ENCODE measurements around the gene DOK1.
A peak's percentile ranks its signal among the peaks of the same experiment; 100 is the strongest.

Gene DOK1

DNA sequence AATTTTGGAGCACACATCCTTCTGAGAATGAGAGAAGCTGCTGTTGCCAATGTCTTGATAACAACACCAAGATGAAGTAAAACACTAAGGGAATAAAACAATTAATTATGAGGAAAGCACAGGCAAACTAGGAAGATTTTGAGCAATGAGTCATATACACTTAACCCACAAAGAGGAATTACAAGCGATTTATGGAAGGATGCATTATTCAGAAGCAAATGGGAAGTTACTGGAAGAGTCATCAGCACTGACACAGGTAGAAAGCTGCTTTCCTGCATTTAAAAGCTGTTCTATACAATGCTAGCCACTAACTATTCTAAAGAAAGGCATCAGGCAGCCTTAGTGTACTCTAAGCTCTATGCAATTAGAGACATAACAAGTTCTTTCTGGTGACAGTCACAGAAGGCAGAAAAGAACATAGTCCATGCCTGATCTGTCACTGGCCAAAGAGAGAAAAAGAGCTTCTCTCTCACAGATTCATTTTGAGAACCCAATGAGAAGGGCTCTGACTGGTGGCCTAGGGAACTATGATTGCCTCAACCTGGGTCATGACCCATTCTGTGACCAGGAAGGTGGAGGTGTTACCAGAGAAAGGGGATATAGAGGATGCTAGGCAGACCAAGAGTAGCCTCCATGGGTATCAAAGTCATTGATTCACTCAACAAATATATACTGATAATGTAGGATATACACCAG lies 48.2 kb downstream of the DOK1 start:
- peak; percentile 89 for FAIRE-seq
- DNase-seq (ENCODE audit: insufficient read length, low spot score), result no peak
- TF ChIP-seq POLR2A (IDR thresholded peaks at IDR 0.05; ENCODE audit: low read depth, low read length), result no peak

DNA sequence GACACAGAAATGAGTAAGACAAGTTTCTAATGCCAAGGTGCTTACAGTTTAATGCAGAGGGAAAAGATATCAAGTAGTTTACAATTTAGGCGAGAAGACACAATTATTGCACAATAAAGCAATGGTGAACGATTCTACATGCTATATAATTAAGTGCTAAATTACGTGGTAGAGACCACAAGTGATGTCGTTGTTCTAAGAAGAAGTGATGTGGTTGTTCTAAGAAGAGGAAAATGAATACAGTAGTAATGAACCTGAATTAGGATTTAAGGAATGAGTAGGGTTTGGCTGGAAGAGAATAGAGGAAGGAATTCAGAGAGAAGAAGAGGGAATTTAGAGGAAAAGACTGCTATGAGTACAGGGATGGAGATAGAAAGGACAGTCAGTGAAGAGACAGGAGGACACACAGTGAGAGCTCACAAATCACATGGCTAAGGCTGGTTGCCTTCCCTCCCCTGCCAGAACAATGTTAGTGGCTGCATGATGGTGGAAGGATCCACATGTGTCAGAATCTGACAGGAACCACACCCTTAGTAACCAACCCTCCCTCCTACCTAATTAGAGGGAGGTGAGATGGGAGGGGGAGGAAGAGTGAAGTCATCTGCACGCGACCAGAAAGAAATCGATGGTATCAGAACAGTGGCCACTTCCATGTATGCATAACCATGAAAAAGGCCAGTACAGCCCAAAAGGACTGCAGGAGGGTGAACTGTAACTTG lies 48.9 kb downstream of the DOK1 start:
- TF ChIP-seq POLR2A (IDR thresholded peaks at IDR 0.05; ENCODE audit: low read depth, low read length), result no peak
- DNase-seq (ENCODE audit: insufficient read length, low spot score) (no peak), FAIRE-seq (no peak)

DNA sequence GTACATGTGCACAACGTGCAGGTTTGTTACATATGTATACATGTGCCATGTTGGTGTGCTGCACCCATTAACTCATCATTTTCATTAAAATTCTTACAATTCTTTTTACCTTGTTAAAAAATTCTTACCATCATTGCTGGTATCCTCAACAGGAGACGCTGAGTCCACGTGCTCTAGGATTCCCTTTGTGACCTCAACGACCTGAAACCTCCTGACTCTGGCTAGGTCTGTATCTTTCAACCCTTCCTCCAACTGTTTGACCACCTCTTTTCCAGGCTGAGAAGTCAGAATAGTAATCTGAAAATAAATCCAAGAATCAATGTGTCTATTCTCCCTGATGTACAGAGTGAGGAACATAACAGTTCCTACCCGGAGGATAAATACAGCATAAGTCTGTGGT lies 52.4 kb downstream of the DOK1 start:
- no peak for DNase-seq (ENCODE audit: insufficient read length, low spot score)
- TF ChIP-seq POLR2A (IDR thresholded peaks at IDR 0.05; ENCODE audit: low read depth, low read length), result no peak
- FAIRE-seq, result no peak

Data from H54 (cell line).